Pancreas (tissue), 10 donors: ENCODE data around the gene CTSF. TPM values are rescaled to one million over a fixed set of nuclear protein-coding genes. Genes with fewer than 3 reads are reported as not detected.
"Not testable (repeated sequence)": the region's sequence is repeated elsewhere in the genome, so short reads cannot be mapped to it uniquely, and the experiment has no call there.

Experiments used
- ATAC-seq, 4 donors: fragments of 200-7000 bp; cut with Tn5 transposase; one replicate each; pipeline versions ENCODE4 v1.8.0 to v1.9.1; 2020; ENCODE audit warnings: mild to moderate bottlenecking in 4 of 4, moderate library complexity in 4 of 4
- DNase-seq, 6 donors: peaks; one replicate each; pipeline ENCODE4 v3.0.0-alpha.2; 2020
- FAIRE-seq: peaks from 2 replicates; lab custom pipeline; 2012; peaks lifted over from hg19 to GRCh38; lab: Jason Lieb, UNC
- H3K27ac ChIP-seq, 4 donors: fragments of 200-600 bp; sonication (generic); 1 replicate in 3 of 4; 2 replicates in 1 of 4; pipeline versions ENCODE4 v1.5.0 to v1.8.0; 2020
- H3K27me3 ChIP-seq, 4 donors: fragments of 200-600 bp; one replicate each; pipeline ENCODE4 v1.8.0; 2021
- H3K36me3 ChIP-seq, 3 donors: fragments of 200-600 bp; sonication (generic) in 1 of 3; one replicate each; pipeline versions ENCODE4 v1.5.0 to v1.8.0; 2020 to 2021
- H3K4me1 ChIP-seq, 3 donors: fragments of 200-600 bp; one replicate each; pipeline ENCODE4 v1.8.0; 2021
- H3K4me3 ChIP-seq, 4 donors: fragments of 200-600 bp; sonication (generic) in 2 of 4; one replicate each; pipeline versions ENCODE4 v1.5.0 to v1.8.0; 2020 to 2021
- H3K9me3 ChIP-seq, 4 donors: fragments of 200-600 bp; one replicate each; pipeline ENCODE4 v1.8.0; 2021
- WGBS, 2 donors: extraction: QIAGEN DNeasy Blood & Tissue Kit; methylation state at CpG; one replicate each; pipeline ENCODE4 v1.1.7; 2013; 5-methylcytosine and 5-hydroxymethylcytosine counted together
- intact Hi-C, 3 donors: fragments of 100-400 bp; cut with DNase I; formaldehyde crosslinking; loops; one replicate each; pipeline versions ENCODE4 v1.11.1 to v1.14.2; 2022
- polyA plus RNA-seq, 2 donors: library from polyadenylated mRNA; stranded (reverse); fragments of 200-250 nt; gene quantifications; one replicate each; pipeline ENCODE4 v1.2.3, GENCODE V29; 2013
- total RNA-seq, 6 donors: library from RNA; stranded (reverse); fragmentation: NEBNext Ultra II Directional in 4 of 6; extraction: Animal tissue kit (Norgen Biotek cat#: 25700) in 4 of 6; gene quantifications; one replicate each; pipeline versions ENCODE4 v1.2.1 to v1.2.4, GENCODE V29; 2021 to 2023
- TF ChIP-seq, protein P1 (sequence below), 4 donors: fragments of 200-600 bp; sonication (generic) in 3 of 4; IDR thresholded peaks; one replicate each; pipeline versions ENCODE4 v1.5.0 to v1.8.0; 2021; ENCODE audit warnings: antibody characterized with exemption in 4 of 4
- donor health status: healthy with polysubstance abuse.
- donor health status: DM: no; HTN: no; CAD: no; lungs with moderate emphysema.
- donor health status: DM: no; HTN: no; CAD: no.
- donor health status: control.
- donor health status: control.
- donor health status: Bipolar disorder and iron deficiency.
- donor health status: DM: yes; HTN: yes; CAD: no.
- donor health status: DM: no; HTN: no; CAD: no.
- donor health status: DM: no; HTN: no; CAD: no.
- donor health status: DM: yes; HTN: yes; CAD: no.

The CTSF gene
- total and polyA plus RNA-seq, 8 donors = 10.6 to 43.2 (median 19.9) TPM

DNA sequence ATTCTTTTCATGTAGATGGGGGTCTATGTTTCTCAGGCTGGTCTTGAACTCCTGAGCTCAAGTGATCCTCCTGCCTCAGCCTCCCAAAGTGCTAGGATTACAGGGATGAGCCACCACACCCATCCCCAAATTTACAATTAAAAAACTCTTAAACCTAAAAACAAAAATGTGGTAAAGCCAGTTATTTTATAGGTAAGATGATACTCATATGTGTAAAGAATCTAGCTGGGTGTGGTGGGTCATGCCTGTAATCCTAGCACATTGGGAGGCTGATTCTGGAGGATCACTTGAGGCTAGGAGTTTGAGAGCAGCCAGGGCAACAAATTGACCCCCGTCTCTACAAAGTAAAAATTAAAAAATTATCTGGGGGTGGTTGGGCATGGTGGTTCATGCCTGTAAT, 44.1 kb upstream of the CTSF start:
- no peaks in the 10 kb centered on the region for H3K9me3 ChIP-seq
- no peak overlapping the region for H3K27ac ChIP-seq
- DNase-seq (no peak), FAIRE-seq (no peak), ATAC-seq (no peak)
- H3K4me1 ChIP-seq = peaks cover 4 to 9% (median 6%) of the 10 kb centered on the region in 3 donors
- TF ChIP-seq, protein P1, sequence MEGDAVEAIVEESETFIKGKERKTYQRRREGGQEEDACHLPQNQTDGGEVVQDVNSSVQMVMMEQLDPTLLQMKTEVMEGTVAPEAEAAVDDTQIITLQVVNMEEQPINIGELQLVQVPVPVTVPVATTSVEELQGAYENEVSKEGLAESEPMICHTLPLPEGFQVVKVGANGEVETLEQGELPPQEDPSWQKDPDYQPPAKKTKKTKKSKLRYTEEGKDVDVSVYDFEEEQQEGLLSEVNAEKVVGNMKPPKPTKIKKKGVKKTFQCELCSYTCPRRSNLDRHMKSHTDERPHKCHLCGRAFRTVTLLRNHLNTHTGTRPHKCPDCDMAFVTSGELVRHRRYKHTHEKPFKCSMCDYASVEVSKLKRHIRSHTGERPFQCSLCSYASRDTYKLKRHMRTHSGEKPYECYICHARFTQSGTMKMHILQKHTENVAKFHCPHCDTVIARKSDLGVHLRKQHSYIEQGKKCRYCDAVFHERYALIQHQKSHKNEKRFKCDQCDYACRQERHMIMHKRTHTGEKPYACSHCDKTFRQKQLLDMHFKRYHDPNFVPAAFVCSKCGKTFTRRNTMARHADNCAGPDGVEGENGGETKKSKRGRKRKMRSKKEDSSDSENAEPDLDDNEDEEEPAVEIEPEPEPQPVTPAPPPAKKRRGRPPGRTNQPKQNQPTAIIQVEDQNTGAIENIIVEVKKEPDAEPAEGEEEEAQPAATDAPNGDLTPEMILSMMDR (IDR thresholded peaks at IDR 0.05) = no peak
- 100% methylated on average over 1 of the region's 1 CpG for WGBS, 2 donors
- intact Hi-C loops = no loop called here
- no peaks in the 10 kb centered on the region for H3K36me3 ChIP-seq
- no peaks in the 10 kb centered on the region for H3K27me3 ChIP-seq
- H3K4me3 ChIP-seq = no peak overlapping the region

DNA sequence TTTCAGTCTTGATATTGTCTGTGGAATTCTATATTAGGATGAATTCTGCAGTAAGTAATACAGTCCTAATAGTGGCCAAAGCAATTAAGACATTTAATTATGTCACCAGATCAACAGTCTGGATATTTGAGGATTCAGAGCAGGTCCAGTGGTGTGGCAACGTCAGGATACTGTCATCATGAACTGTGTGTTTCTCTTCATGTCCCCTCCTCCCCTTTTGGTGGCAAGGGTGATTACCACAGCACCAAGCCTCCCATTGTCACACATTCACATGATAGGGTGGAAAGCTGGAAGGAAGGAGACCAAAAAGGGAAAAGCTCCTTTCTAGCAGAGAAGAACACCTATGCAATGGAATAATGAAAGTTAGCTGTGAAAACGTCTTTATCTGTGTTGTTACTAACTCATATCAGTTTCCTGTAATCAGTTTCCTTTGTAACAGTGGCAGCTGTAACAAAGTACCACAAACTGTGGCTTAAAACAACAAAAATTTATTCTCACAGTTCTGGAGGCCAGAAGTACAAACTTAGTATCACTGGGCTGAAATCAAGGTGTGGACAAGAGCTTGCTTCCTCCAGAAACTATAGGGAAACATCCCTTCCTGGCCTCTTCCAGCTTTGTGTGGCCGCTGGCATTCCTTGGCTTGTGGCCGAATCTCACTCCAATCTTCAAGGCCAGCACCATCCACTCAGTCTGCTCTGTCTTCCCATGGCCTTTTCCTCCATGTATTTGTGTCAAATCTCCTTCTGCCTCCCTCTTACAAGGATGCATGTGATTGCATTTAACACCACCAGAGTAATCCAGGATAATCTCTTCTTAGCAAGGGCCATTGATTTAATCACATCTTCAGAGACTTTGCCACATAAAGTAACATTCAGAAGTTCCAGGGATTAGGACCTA, 41.6 kb upstream of the CTSF start:
- TF ChIP-seq, protein P1 (IDR thresholded peaks at IDR 0.05) = no peak
- H3K9me3 ChIP-seq = no peaks in the 10 kb centered on the region
- no peak for FAIRE-seq
- no peaks in the 10 kb centered on the region for H3K27me3 ChIP-seq
- H3K4me1 ChIP-seq = peaks cover 4 to 13% (median 12%) of the 10 kb centered on the region in 3 donors
- peaks cover 0 to 7% (median 5%) of the 10 kb centered on the region in 3 donors for H3K36me3 ChIP-seq
- ATAC-seq = no peak
- WGBS, 2 donors = 41 to 58% methylated on average over 4 of the region's 4 CpGs
- intact Hi-C loops = no loop called here
- no peak overlapping the region for H3K27ac ChIP-seq
- DNase-seq = no peak
- no peak overlapping the region for H3K4me3 ChIP-seq

DNA sequence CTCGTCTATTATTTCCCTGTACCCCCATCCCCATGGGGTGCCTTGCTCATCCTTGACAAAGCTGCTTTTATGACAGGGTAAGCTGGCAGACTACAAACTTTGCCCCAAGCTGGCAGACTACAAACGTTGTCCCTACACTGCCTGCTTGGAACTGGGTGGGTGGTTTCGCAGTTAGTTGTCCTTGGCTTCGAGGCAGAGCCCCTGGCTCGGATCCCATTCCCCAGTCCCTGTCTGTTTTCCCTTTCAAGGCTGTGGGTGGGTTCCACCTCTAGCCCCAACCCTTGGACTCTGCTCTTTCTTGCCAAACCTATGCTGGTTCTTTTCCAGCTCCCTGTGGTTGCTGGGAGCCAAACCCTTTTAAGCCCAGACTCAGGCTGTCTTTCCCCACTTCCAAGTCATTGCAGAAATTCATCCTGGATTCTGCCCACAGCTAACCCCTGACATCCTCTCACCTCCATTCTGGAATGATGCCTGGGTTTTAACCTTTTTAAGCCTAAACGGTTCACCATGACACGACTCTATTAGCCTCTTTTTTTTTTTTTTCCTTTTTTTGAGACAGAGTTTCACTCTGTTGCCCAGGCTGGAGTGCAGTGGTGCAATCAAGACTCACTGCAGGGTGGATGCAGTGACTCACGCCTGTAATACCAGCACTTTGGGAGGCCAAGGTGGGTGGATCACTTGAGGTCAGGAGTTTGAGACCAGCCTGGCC, 38.9 kb upstream of the CTSF start:
- DNase-seq (peak; percentile 68 to 84 (median 70)), FAIRE-seq (no peak), ATAC-seq (peak; percentile 79 to 96 (median 91))
- Histone ChIP-seq H3K9me3 (no peaks in the 10 kb centered on the region), H3K27ac (peak overlapping the region in 3 of 4 donors; percentile 28 to 68 (median 62)), H3K4me3 (no peak overlapping the region), H3K36me3 (peaks cover 0 to 7% (median 5%) of the 10 kb centered on the region in 3 donors), H3K4me1 (peaks cover 4 to 13% (median 12%) of the 10 kb centered on the region in 3 donors), H3K27me3 (no peaks in the 10 kb centered on the region)
- 12 to 27% methylated on average over 8 of the region's 8 CpGs for WGBS, 2 donors
- TF ChIP-seq, protein P1 (IDR thresholded peaks at IDR 0.05) = no peak
- intact Hi-C loops = no loop called here

DNA sequence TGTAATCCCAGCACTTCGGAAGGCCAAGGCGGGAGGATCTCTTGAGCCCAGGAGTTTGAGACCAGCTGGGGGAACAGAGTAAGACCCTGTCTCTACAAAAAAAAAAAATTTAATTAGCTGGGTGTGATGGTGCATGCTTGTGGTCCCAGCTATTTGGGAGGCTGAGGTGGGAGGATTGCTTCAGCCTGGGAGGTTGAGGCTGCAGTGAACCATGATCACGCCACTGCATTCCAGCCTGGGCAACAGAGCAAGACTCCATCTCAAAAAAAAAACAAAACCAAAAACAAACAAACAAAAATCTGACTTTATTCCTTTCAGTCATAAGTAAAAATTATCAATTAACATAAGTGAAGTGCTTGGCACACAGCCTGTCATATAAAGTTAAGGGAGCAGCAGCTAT, 38.2 kb upstream of the CTSF start:
- ATAC-seq, H3K9me3 ChIP-seq, H3K36me3 ChIP-seq, FAIRE-seq, H3K4me3 ChIP-seq, intact Hi-C loops, H3K27me3 ChIP-seq, DNase-seq: not testable (repeated sequence)
- Histone ChIP-seq H3K27ac (peak overlapping the region in 3 of 4 donors; percentile 28 to 68 (median 62)), H3K4me1 (peaks cover 4 to 13% (median 12%) of the 10 kb centered on the region in 3 donors)
- WGBS, 2 donors = 97 to 98% methylated on average over 3 of the region's 3 CpGs

DNA sequence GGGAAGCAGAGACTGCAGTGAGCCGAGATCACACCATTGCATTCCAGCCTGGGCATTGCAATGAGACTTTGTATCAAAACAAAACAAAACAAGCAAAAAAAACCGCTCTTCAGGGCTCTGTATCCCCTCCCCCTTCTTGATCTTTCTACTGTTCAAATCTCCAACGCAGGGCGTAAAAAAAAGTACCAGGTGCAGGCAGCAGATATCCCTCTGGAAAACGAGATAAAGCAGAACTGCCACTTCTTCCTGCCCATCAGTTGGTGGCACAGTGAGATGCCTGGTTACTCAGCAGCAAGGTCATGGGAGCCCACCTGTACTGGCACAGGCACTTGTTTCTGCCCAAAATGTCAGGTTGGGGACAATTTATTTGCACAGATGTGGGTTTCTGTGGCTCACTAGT, 35.7 kb upstream of the CTSF start:
- Histone ChIP-seq H3K4me3 (no peak overlapping the region), H3K36me3 (peaks cover 0 to 21% (median 5%) of the 10 kb centered on the region in 3 donors), H3K27ac (no peak overlapping the region), H3K4me1 (peaks cover 4 to 13% (median 12%) of the 10 kb centered on the region in 3 donors), H3K9me3 (no peaks in the 10 kb centered on the region), H3K27me3 (no peaks in the 10 kb centered on the region)
- FAIRE-seq (no peak), DNase-seq (no peak), ATAC-seq (no peak)
- TF ChIP-seq, protein P1 (IDR thresholded peaks at IDR 0.05) = no peak
- intact Hi-C loops = no loop called here
- WGBS, 2 donors = 67 to 74% methylated on average over 5 of the region's 5 CpGs
